ENCODE data around the gene TMEFF1. TPM values are rescaled to one million over a fixed set of nuclear protein-coding genes. Genes with fewer than 3 reads are reported as not detected.

The TMEFF1 gene
- total and polyA plus RNA-seq, 2 of the 8 experiments (the other 6 are each of a cell fraction or from before 2014, with no cell fraction given), result 13.5 to 68.2 TPM

GRCh38 chr9:100586093-100586492, 113.1 kb downstream of the TMEFF1 start:
- H3K79me2 ChIP-seq (ENCODE audit: control insufficient read depth in 1 of 2, insufficient read depth in 2 of 2, low read length in 2 of 2), result no peaks in the 10 kb centered on the region
- no peak overlapping the region for H3K23ac ChIP-seq (ENCODE audit: insufficient read length)
- H3K4ac ChIP-seq (replicated peaks; ENCODE audit: insufficient read length, low read depth, low read length), result no peak overlapping the region
- H3K14ac ChIP-seq (ENCODE audit: insufficient read length), result no peak overlapping the region
- DNase-seq (ENCODE audit: low read depth in 1 of 2, low spot score in 2 of 2) (no peak), FAIRE-seq (no peak)
- H3K27me3 ChIP-seq (replicated peaks in 1 of 4; ENCODE audit: control insufficient read depth in 3 of 4, extremely low read depth in 1 of 4, insufficient read depth in 3 of 4, low read length in 3 of 4), result no peaks in the 10 kb centered on the region
- no peak overlapping the region for H3K27ac ChIP-seq (ENCODE audit: low read depth, low read length)
- no peak overlapping the region for H4K91ac ChIP-seq (replicated peaks; ENCODE audit: insufficient read length, low read length)
- 87% methylated on average over 7 of the region's 7 CpGs; no CpG with 5 or more reads in 1 of the 2 experiments for WGBS, 2 experiments (ENCODE audit: extremely low coverage in 1 of 2, insufficient coverage in 1 of 2, insufficient read length in 1 of 2, insufficient replicate concordance in 2 of 2, low coverage in 1 of 2, low lambda C conversion rate in 2 of 2, missing lambda C conversion rate in 1 of 2)
- no peak overlapping the region for H3K4me2 ChIP-seq (ENCODE audit: insufficient read depth in 1 of 2, low read depth in 2 of 2, low read length in 2 of 2)
- POLR2A ChIA-PET (ENCODE audit: partially characterized antibody), result interaction anchor here (0.9 kb wide), 1 partner anchor 241 kb away, joined by 3 read pairs; no protein-coding TSS in a partner anchor
- no peak overlapping the region for H2BK15ac ChIP-seq (ENCODE audit: low read length)
- H2AK5ac ChIP-seq (ENCODE audit: low read depth, low read length), result no peak overlapping the region
- no peak overlapping the region for H2AFZ ChIP-seq (ENCODE audit: low read length)
- H2BK120ac ChIP-seq (replicated peaks; ENCODE audit: low read depth, low read length), result no peak overlapping the region
- H3K56ac ChIP-seq (replicated peaks; ENCODE audit: insufficient read length, low read depth, low read length), result no peak overlapping the region
- H3K9ac ChIP-seq (replicated peaks in 1 of 4; ENCODE audit: extremely low read depth in 1 of 4, low read depth in 3 of 4, low read length in 3 of 4), result no peak overlapping the region
- no peak overlapping the region for H4K5ac ChIP-seq (ENCODE audit: insufficient read length, low read depth, low read length)
- H2BK5ac ChIP-seq (ENCODE audit: low read depth, low read length), result no peak overlapping the region
- no peak overlapping the region for H3K18ac ChIP-seq (ENCODE audit: extremely low read depth, low read length)
- H2BK12ac ChIP-seq (ENCODE audit: low read depth, low read length), result no peak overlapping the region
- H2BK20ac ChIP-seq (ENCODE audit: low read length), result no peak overlapping the region
- H3K36me3 ChIP-seq (ENCODE audit: control insufficient read depth in 2 of 4, insufficient read depth in 4 of 4, low read length in 3 of 4), result peaks cover 11 to 55% (median 29%) of the 10 kb centered on the region in 4 experiments; a peak in 7 of 8 replicates
- no peak overlapping the region for H4K8ac ChIP-seq (ENCODE audit: extremely low read depth, insufficient read depth, low read length)
- no peaks in the 10 kb centered on the region for H4K20me1 ChIP-seq (replicated peaks in 1 of 2; ENCODE audit: control insufficient read depth in 1 of 2, insufficient read depth in 2 of 2, low read length in 2 of 2)
- CTCF ChIA-PET (ENCODE audit: partially characterized antibody), result interaction anchor here (0.6 to 3.4 kb wide), 2 partner anchors 10 to 412 kb away, joined by 5 to 14 read pairs; no protein-coding TSS in a partner anchor
- no peak overlapping the region for H3K4me3 ChIP-seq (ENCODE audit: extremely low read depth in 1 of 4, insufficient read depth in 2 of 4, low read depth in 3 of 4, low read length in 4 of 4)
- H3K9me3 ChIP-seq (ENCODE audit: insufficient read depth in 2 of 2, low read depth in 1 of 2, low read length in 1 of 2), result no peaks in the 10 kb centered on the region
- no peaks in the 10 kb centered on the region for H3K23me2 ChIP-seq (ENCODE audit: low read depth, low read length)
- H3K4me1 ChIP-seq (replicated peaks in 1 of 4; ENCODE audit: control insufficient read depth in 3 of 4, insufficient read depth in 4 of 4, low read length in 3 of 4), result no peaks in the 10 kb centered on the region
- no peaks in the 10 kb centered on the region for H3K79me1 ChIP-seq (ENCODE audit: low read depth, low read length)
- TF ChIP-seq FOSL1 (IDR thresholded peaks at IDR 0.05; ENCODE audit: insufficient read depth, low read depth, low read length) (no peak), E2F6 (IDR thresholded peaks at IDR 0.05) (no peak)
